K562 (cell line): ENCODE results near the gene RAB31. TPM values are rescaled to one million over a fixed set of nuclear protein-coding genes. Genes with fewer than 3 reads are reported as not detected.
A peak's percentile ranks its signal among the peaks of the same experiment; 100 is the strongest.

Experiments used
- ATF1 ChIP-seq, 2 experiments: fragments of 450-650 bp in 1 of 2; IDR thresholded peaks; 2 replicates each; pipeline ENCODE4 v1.6.1; 2016; ENCODE audit warnings: missing compliant biosample characterization in 1 of 2, missing genetic modification characterization in 1 of 2
- CBFA2T3 ChIP-seq: fragments of 450-650 bp; IDR thresholded peaks from 2 replicates; pipeline ENCODE4 v1.6.1; 2017
- CBX3 ChIP-seq, 2 experiments: IDR thresholded peaks; 1 replicate in 1 of 2; 2 replicates in 1 of 2; pipeline ENCODE4 v1.6.1; 2012; ENCODE audit warnings: inconsistent platforms in 2 of 2, low read length in 2 of 2, borderline replicate concordance in 1 of 2, control low read depth in 1 of 2
- ELF2 ChIP-seq: fragments of 250-450 bp; sonication (Bioruptor Pico); IDR thresholded peaks from 2 replicates; pipeline ENCODE4 v1.5.0; 2021; ENCODE audit warnings: mild to moderate bottlenecking
- GABPB2 ChIP-seq: fragments of 250-450 bp; sonication (Bioruptor Pico); conservative IDR thresholded peaks from 2 replicates; pipeline ENCODE4 v1.5.1; 2021; ENCODE audit warnings: mild to moderate bottlenecking
- ILK ChIP-seq: fragments of 450-650 bp; IDR thresholded peaks from 2 replicates; pipeline ENCODE4 v1.6.1; 2016; ENCODE audit warnings: missing genetic modification characterization, low read depth, mild to moderate bottlenecking, missing compliant biosample characterization, moderate library complexity, borderline replicate concordance
- KAT8 ChIP-seq: fragments of 450-650 bp; IDR thresholded peaks from 2 replicates; pipeline ENCODE4 v1.6.1; 2016; ENCODE audit warnings: low read depth, mild to moderate bottlenecking
- MYBL2 ChIP-seq, 2 experiments: fragments of 450-650 bp in 1 of 2; sonication (generic) in 1 of 2; formaldehyde crosslinking in 1 of 2; IDR thresholded peaks; 2 replicates each; pipeline versions ENCODE4 v1.6.1 to v1.8.1; 2017 to 2022; ENCODE audit warnings: borderline replicate concordance in 1 of 2, inconsistent platforms in 1 of 2, low read depth in 1 of 2, mild to moderate bottlenecking in 1 of 2, missing genetic modification reagents in 1 of 2, moderate library complexity in 1 of 2
- NFRKB ChIP-seq: fragments of 450-650 bp; IDR thresholded peaks from 2 replicates; pipeline ENCODE4 v1.6.1; 2016; ENCODE audit warnings: low read depth
- NONO ChIP-seq, 2 experiments: fragments of 200-400 bp in 1 of 2; fragments of 450-650 bp in 1 of 2; formaldehyde crosslinking in 1 of 2; IDR thresholded peaks; 2 replicates each; pipeline ENCODE4 v1.6.1; 2017; ENCODE audit warnings: low read depth in 2 of 2, mild to moderate bottlenecking in 2 of 2, moderate library complexity in 2 of 2, low read length in 1 of 2
- PHF21A ChIP-seq: fragments of 450-650 bp; IDR thresholded peaks from 2 replicates; pipeline ENCODE4 v1.6.1; 2017; ENCODE audit warnings: low read depth, borderline replicate concordance
- SMC3 ChIP-seq: conservative IDR thresholded peaks from 2 replicates; pipeline ENCODE4 v1.6.1; 2011; ENCODE audit warnings: low read depth, low read length, improper control_type of control experiment; ENCODE audit not compliant: insufficient read depth
- ZNF133 ChIP-seq: fragments of 250-450 bp; sonication (Bioruptor Pico); IDR thresholded peaks from 2 replicates; pipeline ENCODE4 v1.4.0; 2020; ENCODE audit warnings: mild to moderate bottlenecking
- ZNF586 ChIP-seq: fragments of 450-650 bp; formaldehyde crosslinking; conservative IDR thresholded peaks from 2 replicates; pipeline ENCODE4 v1.4.0; 2020; ENCODE audit warnings: mild to moderate bottlenecking, moderate library complexity
- ZNF644 ChIP-seq: fragments of 200-800 bp; sonication (Bioruptor generic); IDR thresholded peaks from 2 replicates; pipeline ENCODE4 v1.6.1; 2016; ENCODE audit warnings: low read depth, missing genetic modification characterization, missing compliant biosample characterization
- polyA plus RNA-seq, 8 experiments: library from polyadenylated mRNA; depleted of rRNA in 4 of 8; stranded (reverse) in 5 of 8; unstranded in 3 of 8; fragments of >200 nt; fragmentation: Nextera tagmentation in 2 of 8; fragmentation: Illumina TruSeq in 1 of 8; extraction: Ambion mirVana in 2 of 8; extraction: Trizol in 1 of 8; gene quantifications; 2 replicates each; pipeline versions ENCODE4 v1.2.1 to v1.2.3, GENCODE V29; 2011 to 2014; ENCODE audit warnings: inconsistent platforms in 1 of 8, missing spikeins in 1 of 8
- total RNA-seq, 7 experiments: library from RNA; depleted of rRNA in 6 of 7; stranded (reverse); fragments of >200 nt in 6 of 7; fragmentation: Illumina TruSeq in 2 of 7; extraction: Trizol in 2 of 7; gene quantifications; 2 replicates each; pipeline versions ENCODE4 v1.2.1 to v1.2.3, GENCODE V29; 2011 to 2021; ENCODE audit warnings: low replicate concordance in 1 of 7
- TF ChIP-seq, protein P1 (sequence below): sonication (generic); formaldehyde crosslinking; IDR thresholded peaks from 2 replicates; pipeline ENCODE4 v1.8.0; 2022; ENCODE audit warnings: mild to moderate bottlenecking, missing genetic modification reagents
- TF ChIP-seq, protein P2 (sequence below): sonication (generic); formaldehyde crosslinking; IDR thresholded peaks from 2 replicates; pipeline ENCODE4 v1.8.0; 2023; ENCODE audit warnings: mild to moderate bottlenecking, missing genetic modification reagents
- TF ChIP-seq, protein P3 (sequence below): sonication (generic); formaldehyde crosslinking; IDR thresholded peaks from 2 replicates; pipeline ENCODE4 v1.8.0; 2022; ENCODE audit warnings: mild to moderate bottlenecking, missing genetic modification reagents

Gene RAB31
- total and polyA plus RNA-seq, 9 of the 15 experiments (the other 6 are each of a cell fraction or from before 2014, with no cell fraction given), result 20.7 to 70.4 (median 41.3) TPM

DNA sequence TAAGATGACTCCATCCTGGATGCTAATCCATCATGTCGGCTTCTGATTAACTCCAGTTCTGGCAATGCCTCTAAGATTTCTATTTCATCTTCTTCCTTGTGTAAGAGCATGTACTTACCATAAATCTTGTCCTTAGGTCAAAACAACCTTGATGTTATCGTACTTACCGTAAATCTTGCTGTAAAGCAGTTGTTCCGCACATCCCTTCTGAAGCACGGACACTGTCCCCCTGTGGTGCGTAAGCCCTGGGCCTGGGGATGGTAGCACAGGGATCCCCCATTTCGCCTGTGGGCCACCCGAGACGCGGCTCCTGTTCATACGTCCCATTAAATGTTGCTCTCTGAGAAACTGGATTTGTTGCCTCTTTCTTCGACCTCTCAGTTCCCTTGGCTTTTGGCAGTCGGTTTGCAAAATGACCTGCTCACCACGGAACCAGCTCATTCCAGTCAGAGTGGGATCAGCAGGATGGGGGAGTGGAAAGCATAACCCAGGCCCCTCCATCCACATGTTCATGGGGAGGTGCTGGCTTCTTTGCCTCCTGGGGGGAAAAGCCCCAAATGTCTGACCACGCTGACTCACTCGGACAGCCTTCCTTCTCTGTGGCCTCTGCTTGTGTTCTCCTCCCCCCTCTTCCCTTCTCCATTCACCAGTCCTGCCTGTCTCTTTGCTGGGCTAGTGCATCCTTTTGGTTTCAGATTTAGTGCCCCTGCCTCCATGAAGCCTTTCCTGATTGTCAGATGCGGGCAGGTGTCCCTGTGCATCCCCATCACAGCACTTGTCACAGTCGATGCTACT lies 49.9 kb downstream of the RAB31 start (continued):
- TF ChIP-seq, protein P1, sequence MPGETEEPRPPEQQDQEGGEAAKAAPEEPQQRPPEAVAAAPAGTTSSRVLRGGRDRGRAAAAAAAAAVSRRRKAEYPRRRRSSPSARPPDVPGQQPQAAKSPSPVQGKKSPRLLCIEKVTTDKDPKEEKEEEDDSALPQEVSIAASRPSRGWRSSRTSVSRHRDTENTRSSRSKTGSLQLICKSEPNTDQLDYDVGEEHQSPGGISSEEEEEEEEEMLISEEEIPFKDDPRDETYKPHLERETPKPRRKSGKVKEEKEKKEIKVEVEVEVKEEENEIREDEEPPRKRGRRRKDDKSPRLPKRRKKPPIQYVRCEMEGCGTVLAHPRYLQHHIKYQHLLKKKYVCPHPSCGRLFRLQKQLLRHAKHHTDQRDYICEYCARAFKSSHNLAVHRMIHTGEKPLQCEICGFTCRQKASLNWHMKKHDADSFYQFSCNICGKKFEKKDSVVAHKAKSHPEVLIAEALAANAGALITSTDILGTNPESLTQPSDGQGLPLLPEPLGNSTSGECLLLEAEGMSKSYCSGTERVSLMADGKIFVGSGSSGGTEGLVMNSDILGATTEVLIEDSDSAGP, result no peak
- TF ChIP-seq KAT8, result no peak
- TF ChIP-seq, protein P2, sequence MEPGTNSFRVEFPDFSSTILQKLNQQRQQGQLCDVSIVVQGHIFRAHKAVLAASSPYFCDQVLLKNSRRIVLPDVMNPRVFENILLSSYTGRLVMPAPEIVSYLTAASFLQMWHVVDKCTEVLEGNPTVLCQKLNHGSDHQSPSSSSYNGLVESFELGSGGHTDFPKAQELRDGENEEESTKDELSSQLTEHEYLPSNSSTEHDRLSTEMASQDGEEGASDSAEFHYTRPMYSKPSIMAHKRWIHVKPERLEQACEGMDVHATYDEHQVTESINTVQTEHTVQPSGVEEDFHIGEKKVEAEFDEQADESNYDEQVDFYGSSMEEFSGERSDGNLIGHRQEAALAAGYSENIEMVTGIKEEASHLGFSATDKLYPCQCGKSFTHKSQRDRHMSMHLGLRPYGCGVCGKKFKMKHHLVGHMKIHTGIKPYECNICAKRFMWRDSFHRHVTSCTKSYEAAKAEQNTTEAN (CRISPR knock-in tag), result no peak
- TF ChIP-seq, protein P3, sequence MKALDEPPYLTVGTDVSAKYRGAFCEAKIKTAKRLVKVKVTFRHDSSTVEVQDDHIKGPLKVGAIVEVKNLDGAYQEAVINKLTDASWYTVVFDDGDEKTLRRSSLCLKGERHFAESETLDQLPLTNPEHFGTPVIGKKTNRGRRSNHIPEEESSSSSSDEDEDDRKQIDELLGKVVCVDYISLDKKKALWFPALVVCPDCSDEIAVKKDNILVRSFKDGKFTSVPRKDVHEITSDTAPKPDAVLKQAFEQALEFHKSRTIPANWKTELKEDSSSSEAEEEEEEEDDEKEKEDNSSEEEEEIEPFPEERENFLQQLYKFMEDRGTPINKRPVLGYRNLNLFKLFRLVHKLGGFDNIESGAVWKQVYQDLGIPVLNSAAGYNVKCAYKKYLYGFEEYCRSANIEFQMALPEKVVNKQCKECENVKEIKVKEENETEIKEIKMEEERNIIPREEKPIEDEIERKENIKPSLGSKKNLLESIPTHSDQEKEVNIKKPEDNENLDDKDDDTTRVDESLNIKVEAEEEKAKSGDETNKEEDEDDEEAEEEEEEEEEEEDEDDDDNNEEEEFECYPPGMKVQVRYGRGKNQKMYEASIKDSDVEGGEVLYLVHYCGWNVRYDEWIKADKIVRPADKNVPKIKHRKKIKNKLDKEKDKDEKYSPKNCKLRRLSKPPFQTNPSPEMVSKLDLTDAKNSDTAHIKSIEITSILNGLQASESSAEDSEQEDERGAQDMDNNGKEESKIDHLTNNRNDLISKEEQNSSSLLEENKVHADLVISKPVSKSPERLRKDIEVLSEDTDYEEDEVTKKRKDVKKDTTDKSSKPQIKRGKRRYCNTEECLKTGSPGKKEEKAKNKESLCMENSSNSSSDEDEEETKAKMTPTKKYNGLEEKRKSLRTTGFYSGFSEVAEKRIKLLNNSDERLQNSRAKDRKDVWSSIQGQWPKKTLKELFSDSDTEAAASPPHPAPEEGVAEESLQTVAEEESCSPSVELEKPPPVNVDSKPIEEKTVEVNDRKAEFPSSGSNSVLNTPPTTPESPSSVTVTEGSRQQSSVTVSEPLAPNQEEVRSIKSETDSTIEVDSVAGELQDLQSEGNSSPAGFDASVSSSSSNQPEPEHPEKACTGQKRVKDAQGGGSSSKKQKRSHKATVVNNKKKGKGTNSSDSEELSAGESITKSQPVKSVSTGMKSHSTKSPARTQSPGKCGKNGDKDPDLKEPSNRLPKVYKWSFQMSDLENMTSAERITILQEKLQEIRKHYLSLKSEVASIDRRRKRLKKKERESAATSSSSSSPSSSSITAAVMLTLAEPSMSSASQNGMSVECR (CRISPR knock-in tag), result no peak
- no peak for TF ChIP-seq ZNF586
- TF ChIP-seq ELF2 (CRISPR knock-in tag), result no peak; the same call in 1 of the 2 replicates
- no peak for TF ChIP-seq ZNF133 (CRISPR knock-in tag)
- TF ChIP-seq MYBL2 (IDR thresholded peaks at IDR 0.05; ENCODE audit: low read depth), result no peak
- TF ChIP-seq MYBL2 (CRISPR knock-in tag; IDR thresholded peaks at IDR 0.05; ENCODE audit: borderline replicate concordance), result no peak
- no peak for TF ChIP-seq ATF1 (CRISPR knock-in tag; IDR thresholded peaks at IDR 0.05)
- TF ChIP-seq ATF1 (tag; IDR thresholded peaks at IDR 0.05), result no peak; the same call in 1 of the 2 replicates
- TF ChIP-seq SMC3, result no peak
- TF ChIP-seq ZNF644 (tag), result 0 out of 2 replicates have a peak, but pooled peaks have one; percentile 58
- TF ChIP-seq PHF21A, result 0 out of 2 replicates have a peak, but pooled peaks have one; percentile 37
- no peak for TF ChIP-seq ILK (tag)
- TF ChIP-seq NONO (IDR thresholded peaks at IDR 0.05; ENCODE audit: low read depth in 2 of 2, low read length in 1 of 2), result no peak
- no peak for TF ChIP-seq CBFA2T3
- no peak for TF ChIP-seq NFRKB
- TF ChIP-seq GABPB2 (CRISPR knock-in tag), result no peak
- TF ChIP-seq CBX3 (IDR thresholded peaks at IDR 0.05; ENCODE audit: borderline replicate concordance in 1 of 2, low read length in 2 of 2), result no peak
